ENCODE data around the gene KIF16B. TPM values are rescaled to one million over a fixed set of nuclear protein-coding genes. Genes with fewer than 3 reads are reported as not detected.

The KIF16B gene
- total RNA-seq, 1 donor from 2014 or later: 27.0 TPM

GRCh38 chr20:16364320-16364687 is 208.9 kb downstream of the KIF16B start:
- H3K36me3 Mint-ChIP-seq (ENCODE audit: unreplicated experiment): peaks cover 17% of the 10 kb centered on the region
- no peak for DNase-seq
- no peaks in the 10 kb centered on the region for H3K9me3 Mint-ChIP-seq (ENCODE audit: unreplicated experiment)
- H3K4me1 Mint-ChIP-seq (ENCODE audit: low read depth, unreplicated experiment): peaks cover 5% of the 10 kb centered on the region
- H3K4me3 Mint-ChIP-seq (ENCODE audit: unreplicated experiment): no peak overlapping the region
- no peak for TF ChIP-seq CTCF (IDR thresholded peaks at IDR 0.05; ENCODE audit: partially characterized antibody, unreplicated experiment)
- peaks cover 2% of the 10 kb centered on the region for H3K27me3 Mint-ChIP-seq (ENCODE audit: unreplicated experiment)
- no peak overlapping the region for H3K27ac Mint-ChIP-seq (ENCODE audit: unreplicated experiment)

GRCh38 chr20:16363506-16364319 is 209.5 kb downstream of the KIF16B start:
- H3K27ac Mint-ChIP-seq (ENCODE audit: unreplicated experiment): no peak overlapping the region
- peaks cover 15% of the 10 kb centered on the region for H3K36me3 Mint-ChIP-seq (ENCODE audit: unreplicated experiment)
- peaks cover 2% of the 10 kb centered on the region for H3K27me3 Mint-ChIP-seq (ENCODE audit: unreplicated experiment)
- TF ChIP-seq CTCF (IDR thresholded peaks at IDR 0.05; ENCODE audit: partially characterized antibody, unreplicated experiment): no peak
- no peak overlapping the region for H3K4me3 Mint-ChIP-seq (ENCODE audit: unreplicated experiment)
- H3K4me1 Mint-ChIP-seq (ENCODE audit: low read depth, unreplicated experiment): peaks cover 5% of the 10 kb centered on the region
- no peaks in the 10 kb centered on the region for H3K9me3 Mint-ChIP-seq (ENCODE audit: unreplicated experiment)
- DNase-seq: no peak

- TF ChIP-seq CTCF (IDR thresholded peaks at IDR 0.05; ENCODE audit: partially characterized antibody, unreplicated experiment): no peak
- no peak overlapping the region for H3K4me3 Mint-ChIP-seq (ENCODE audit: unreplicated experiment)
- peaks cover 10% of the 10 kb centered on the region for H3K36me3 Mint-ChIP-seq (ENCODE audit: unreplicated experiment)
- H3K27ac Mint-ChIP-seq (ENCODE audit: unreplicated experiment): no peak overlapping the region
- DNase-seq: no peak
- H3K27me3 Mint-ChIP-seq (ENCODE audit: unreplicated experiment): no peaks in the 10 kb centered on the region
- peaks cover 5% of the 10 kb centered on the region for H3K4me1 Mint-ChIP-seq (ENCODE audit: low read depth, unreplicated experiment)
- H3K9me3 Mint-ChIP-seq (ENCODE audit: unreplicated experiment): no peaks in the 10 kb centered on the region
These were observed 210.6 kb downstream of the KIF16B start for GRCh38 chr20:16362642-16363041.

- TF ChIP-seq CTCF (IDR thresholded peaks at IDR 0.05; ENCODE audit: partially characterized antibody, unreplicated experiment): no peak
- no peak overlapping the region for H3K27ac Mint-ChIP-seq (ENCODE audit: unreplicated experiment)
- DNase-seq: no peak
- no peak overlapping the region for H3K4me3 Mint-ChIP-seq (ENCODE audit: unreplicated experiment)
- no peaks in the 10 kb centered on the region for H3K9me3 Mint-ChIP-seq (ENCODE audit: unreplicated experiment)
- H3K36me3 Mint-ChIP-seq (ENCODE audit: unreplicated experiment): peaks cover 4% of the 10 kb centered on the region
- H3K27me3 Mint-ChIP-seq (ENCODE audit: unreplicated experiment): no peaks in the 10 kb centered on the region
- H3K4me1 Mint-ChIP-seq (ENCODE audit: low read depth, unreplicated experiment): peaks cover 5% of the 10 kb centered on the region
These were observed 212.6 kb downstream of the KIF16B start for GRCh38 chr20:16360668-16361067.

- DNase-seq: no peak
- Mint-ChIP-seq H3K27me3 (ENCODE audit: unreplicated experiment) (peaks cover 3% of the 10 kb centered on the region), H3K36me3 (ENCODE audit: unreplicated experiment) (no peaks in the 10 kb centered on the region), H3K4me3 (ENCODE audit: unreplicated experiment) (no peak overlapping the region), H3K4me1 (ENCODE audit: low read depth, unreplicated experiment) (peaks cover 10% of the 10 kb centered on the region), H3K9me3 (ENCODE audit: unreplicated experiment) (peaks cover 4% of the 10 kb centered on the region), H3K27ac (ENCODE audit: unreplicated experiment) (no peak overlapping the region)
- no peak for TF ChIP-seq CTCF (IDR thresholded peaks at IDR 0.05; ENCODE audit: partially characterized antibody, unreplicated experiment)
These were observed 219.8 kb downstream of the KIF16B start for GRCh38 chr20:16353417-16353781.
